IPS-15b (cell line): ENCODE data around the gene GASK1A.

Experiments
- H3K27me3 ChIP-seq: one replicate; pipeline ENCODE4 v1.6.1; 2013; ENCODE audit warnings: low read length; ENCODE audit not compliant: control insufficient read depth, insufficient read depth
- H3K36me3 ChIP-seq: one replicate; pipeline ENCODE4 v1.6.1; 2013; ENCODE audit warnings: low read length; ENCODE audit not compliant: control insufficient read depth, insufficient read depth
- H3K4me1 ChIP-seq: one replicate; pipeline ENCODE4 v1.6.1; 2013; ENCODE audit warnings: mild to moderate bottlenecking, low read length; ENCODE audit not compliant: control insufficient read depth, insufficient read depth
- H3K4me3 ChIP-seq: one replicate; pipeline ENCODE4 v1.5.1; 2013; ENCODE audit warnings: low read depth, low read length
- H3K9ac ChIP-seq: one replicate; pipeline ENCODE4 v1.6.1; 2013; ENCODE audit warnings: low read depth, mild to moderate bottlenecking, low read length
- H3K9me3 ChIP-seq: one replicate; pipeline ENCODE4 v1.6.1; 2013; ENCODE audit warnings: mild to moderate bottlenecking, low read length; ENCODE audit not compliant: control insufficient read depth, insufficient read depth

The GASK1A gene

DNA sequence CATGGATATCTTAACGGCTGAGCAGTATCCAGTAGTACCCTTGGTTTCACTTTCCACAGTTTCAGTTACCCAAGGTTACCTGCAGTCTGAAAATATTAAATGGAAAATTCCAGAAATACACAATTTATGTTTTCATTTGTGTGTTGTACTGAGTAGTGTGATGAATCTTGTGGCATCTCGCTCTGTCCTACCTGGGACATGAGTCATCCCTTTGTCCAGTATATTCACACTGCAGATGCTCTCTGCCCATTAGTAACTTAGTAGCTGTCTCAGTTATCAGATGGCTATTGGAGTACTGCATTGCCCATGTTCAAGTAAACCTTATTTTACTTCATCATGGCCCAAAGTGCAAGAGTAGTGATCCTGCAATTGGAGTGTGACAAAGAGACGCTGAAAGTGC is 26.1 kb downstream of the GASK1A start:
- Histone ChIP-seq H3K4me3 (no peak overlapping the region), H3K9ac (no peak overlapping the region), H3K9me3 (no peaks in the 10 kb centered on the region)

DNA sequence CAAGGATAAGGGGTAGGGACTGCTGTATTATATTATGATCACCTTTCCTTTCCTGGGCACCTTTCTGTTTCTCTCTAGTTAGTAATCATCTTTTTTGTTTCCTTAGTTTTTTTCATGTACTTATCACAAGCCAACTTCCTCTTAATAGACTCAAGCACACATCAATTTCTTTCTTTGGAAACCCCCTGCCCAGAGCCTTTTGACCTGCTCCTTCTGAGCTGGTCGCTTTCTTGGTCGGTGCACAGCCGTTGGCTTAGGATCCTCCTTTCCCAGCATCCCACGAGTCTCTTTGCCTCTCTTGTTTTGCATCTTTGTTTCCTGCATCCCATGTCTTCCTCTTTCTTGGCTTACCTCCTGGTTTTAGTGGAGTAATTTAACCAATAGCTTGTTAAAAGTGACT is 26.9 kb downstream of the GASK1A start:
- H3K9me3 ChIP-seq, result no peaks in the 10 kb centered on the region
- H3K9ac ChIP-seq, result no peak overlapping the region
- H3K4me3 ChIP-seq, result no peak overlapping the region
- no peaks in the 10 kb centered on the region for H3K27me3 ChIP-seq
- H3K4me1 ChIP-seq, result no peaks in the 10 kb centered on the region
- no peaks in the 10 kb centered on the region for H3K36me3 ChIP-seq

More for the DNA sequence above, 26.1 kb downstream of the GASK1A start:
- Histone ChIP-seq H3K4me1 (no peaks in the 10 kb centered on the region), H3K36me3 (no peaks in the 10 kb centered on the region), H3K27me3 (no peaks in the 10 kb centered on the region)

DNA sequence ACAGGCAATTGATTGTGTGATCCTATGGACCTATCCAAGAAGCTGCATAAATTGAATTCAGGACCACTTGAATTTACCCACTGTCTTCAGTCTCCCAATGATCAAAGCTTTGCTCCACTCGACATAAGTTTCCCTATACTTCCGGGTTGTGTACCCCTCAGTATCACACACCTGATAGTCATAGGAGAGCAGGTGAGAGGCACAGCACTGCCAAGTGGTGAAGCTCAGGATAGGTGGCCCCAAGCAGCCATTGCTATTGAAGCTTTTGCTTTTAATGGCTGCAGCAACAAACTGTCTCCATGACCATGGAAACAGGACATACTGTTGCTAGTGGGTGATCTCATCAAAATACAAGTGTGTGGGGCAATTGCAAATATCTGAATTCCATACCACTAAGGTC is 27.7 kb downstream of the GASK1A start:
- H3K27me3 ChIP-seq, result no peaks in the 10 kb centered on the region
- H3K9ac ChIP-seq, result no peak overlapping the region
- no peak overlapping the region for H3K4me3 ChIP-seq
- H3K9me3 ChIP-seq, result no peaks in the 10 kb centered on the region
- H3K4me1 ChIP-seq, result no peaks in the 10 kb centered on the region
- H3K36me3 ChIP-seq, result no peaks in the 10 kb centered on the region

DNA sequence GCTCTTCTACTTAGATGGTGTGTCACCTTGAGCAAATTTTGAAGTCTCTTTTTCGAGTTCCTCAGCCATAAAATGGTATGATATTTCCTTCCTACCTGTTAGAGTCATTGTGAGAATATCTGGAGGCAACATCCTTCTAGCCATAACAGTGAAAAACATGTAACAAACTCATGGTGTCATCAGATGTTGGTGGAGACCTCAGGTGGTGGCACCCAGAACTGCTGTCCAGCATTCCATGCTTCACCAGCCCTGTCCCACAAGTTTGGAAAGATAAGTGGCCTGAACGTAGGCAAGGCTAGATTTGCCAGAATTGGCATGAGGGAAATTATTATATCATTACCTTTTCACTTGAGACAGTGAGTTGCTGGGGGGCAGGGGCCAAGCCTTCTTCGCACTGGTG is 30.4 kb downstream of the GASK1A start:
- Histone ChIP-seq H3K36me3 (no peaks in the 10 kb centered on the region), H3K4me1 (no peaks in the 10 kb centered on the region), H3K27me3 (no peaks in the 10 kb centered on the region), H3K9ac (no peak overlapping the region), H3K9me3 (no peaks in the 10 kb centered on the region), H3K4me3 (no peak overlapping the region)

DNA sequence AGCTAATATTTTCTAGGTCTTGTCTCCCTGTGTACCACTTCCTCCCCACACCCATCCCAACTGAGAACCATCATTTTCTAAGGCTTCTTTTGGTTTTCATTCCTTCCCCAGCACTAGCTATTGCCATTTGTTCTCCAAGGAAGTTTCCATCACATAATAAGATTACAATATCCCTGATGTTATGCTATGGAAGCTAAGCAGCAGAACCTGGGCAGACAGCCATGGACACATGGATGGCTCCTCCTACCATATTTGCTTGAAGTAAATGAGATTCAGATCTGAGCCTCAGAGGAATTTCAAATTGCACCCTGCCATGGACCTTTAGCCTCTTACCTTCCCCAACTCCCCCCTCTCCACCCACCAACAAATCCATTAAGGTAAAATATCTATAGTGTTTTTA is 31.5 kb downstream of the GASK1A start:
- no peaks in the 10 kb centered on the region for H3K9me3 ChIP-seq
- no peak overlapping the region for H3K9ac ChIP-seq
- no peaks in the 10 kb centered on the region for H3K27me3 ChIP-seq
- H3K36me3 ChIP-seq, result no peaks in the 10 kb centered on the region
- H3K4me1 ChIP-seq, result no peaks in the 10 kb centered on the region
- H3K4me3 ChIP-seq, result no peak overlapping the region

DNA sequence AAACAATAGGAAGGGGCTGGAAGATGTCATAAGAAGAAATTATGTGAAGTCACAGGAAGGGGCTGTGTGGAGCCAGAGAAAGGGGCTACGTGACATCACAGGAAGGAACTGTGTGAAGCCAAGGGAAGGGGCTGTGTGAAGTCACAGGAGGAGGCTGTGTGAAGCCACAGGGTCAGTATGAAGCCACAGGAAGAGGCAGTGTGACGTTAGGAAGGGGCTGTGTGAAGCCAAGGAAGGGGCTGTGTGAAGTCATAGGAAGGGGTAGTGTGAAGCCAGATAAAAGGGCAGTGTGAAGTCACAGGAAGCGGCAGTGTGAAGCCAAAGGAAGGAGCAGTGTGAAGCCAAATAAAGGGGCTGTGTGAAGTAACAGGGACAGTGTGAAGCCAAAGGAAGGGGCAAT is 32.5 kb downstream of the GASK1A start:
- Histone ChIP-seq H3K4me3 (no peak overlapping the region), H3K9me3 (no peaks in the 10 kb centered on the region), H3K27me3 (no peaks in the 10 kb centered on the region), H3K36me3 (no peaks in the 10 kb centered on the region), H3K9ac (no peak overlapping the region), H3K4me1 (no peaks in the 10 kb centered on the region)

DNA sequence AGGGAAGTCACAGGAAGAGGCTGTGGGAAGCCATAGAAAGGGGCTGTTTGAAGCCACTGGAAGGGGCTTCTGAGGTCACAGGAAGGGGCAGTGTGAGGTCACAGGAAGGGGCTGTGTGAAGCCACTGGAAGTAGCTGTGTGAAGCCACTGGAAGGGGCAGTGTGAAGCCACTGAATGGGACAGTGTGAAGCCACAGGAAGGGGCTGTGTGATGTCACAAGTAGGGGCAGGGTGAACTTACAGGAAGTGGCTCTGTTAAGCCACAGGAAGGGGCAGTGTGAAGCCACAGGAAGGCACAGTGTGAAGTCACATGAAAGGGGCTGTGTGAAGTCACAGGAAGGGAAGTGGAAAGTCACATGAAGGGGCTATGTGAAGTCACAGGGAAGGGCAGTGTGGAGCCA is 33.1 kb downstream of the GASK1A start:
- H3K4me3 ChIP-seq, result no peak overlapping the region
- H3K9me3 ChIP-seq, result no peaks in the 10 kb centered on the region
- H3K9ac ChIP-seq, result no peak overlapping the region
- no peaks in the 10 kb centered on the region for H3K27me3 ChIP-seq
- H3K36me3 ChIP-seq, result no peaks in the 10 kb centered on the region
- H3K4me1 ChIP-seq, result no peaks in the 10 kb centered on the region

DNA sequence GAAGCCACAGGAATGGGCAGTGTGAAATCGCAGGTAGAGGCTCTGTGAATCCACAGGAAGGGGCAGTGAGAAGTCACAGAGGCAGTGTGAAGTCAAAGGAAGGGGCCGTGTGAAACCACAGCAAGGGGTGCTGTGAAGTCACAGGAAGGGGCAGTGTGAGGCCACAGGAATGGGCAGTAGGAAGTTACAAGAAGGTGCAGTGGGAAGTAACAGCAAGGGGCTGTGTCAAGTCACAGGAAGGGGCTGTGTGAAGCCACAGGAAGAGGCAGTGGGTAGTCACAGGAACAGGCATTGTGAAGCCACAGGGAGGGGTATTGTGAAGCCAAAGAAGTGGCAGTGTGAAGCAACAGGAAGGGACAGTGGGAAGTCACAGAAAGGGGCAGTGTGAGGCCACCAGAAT is 34.1 kb downstream of the GASK1A start:
- H3K9ac ChIP-seq, result no peak overlapping the region
- H3K4me3 ChIP-seq, result no peak overlapping the region
- no peaks in the 10 kb centered on the region for H3K27me3 ChIP-seq
- H3K4me1 ChIP-seq, result no peaks in the 10 kb centered on the region
- H3K9me3 ChIP-seq, result no peaks in the 10 kb centered on the region
- H3K36me3 ChIP-seq, result no peaks in the 10 kb centered on the region

DNA sequence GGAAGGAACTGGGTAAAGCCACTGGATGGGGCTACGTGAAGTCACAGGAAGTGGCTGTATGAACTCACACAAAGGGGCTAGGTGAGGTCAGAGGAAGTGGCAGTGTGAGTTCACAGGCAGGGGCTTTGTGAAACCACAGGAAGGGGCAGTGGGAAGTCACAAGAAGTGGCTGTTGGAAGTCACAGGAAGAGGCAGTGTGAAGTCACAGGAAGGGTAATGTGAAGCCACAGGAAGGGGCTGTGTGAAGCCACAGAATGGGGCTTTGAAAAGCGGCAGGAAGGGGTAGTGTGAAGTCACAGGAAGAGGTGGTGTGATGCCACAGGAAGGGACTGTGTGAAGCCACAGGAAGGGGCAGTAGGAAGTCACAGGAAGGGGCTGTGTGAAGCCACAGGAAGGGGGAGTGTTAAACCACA is 34.6 kb downstream of the GASK1A start:
- Histone ChIP-seq H3K9ac (no peak overlapping the region), H3K9me3 (no peaks in the 10 kb centered on the region), H3K36me3 (no peaks in the 10 kb centered on the region), H3K4me1 (no peaks in the 10 kb centered on the region), H3K4me3 (no peak overlapping the region), H3K27me3 (no peaks in the 10 kb centered on the region)

DNA sequence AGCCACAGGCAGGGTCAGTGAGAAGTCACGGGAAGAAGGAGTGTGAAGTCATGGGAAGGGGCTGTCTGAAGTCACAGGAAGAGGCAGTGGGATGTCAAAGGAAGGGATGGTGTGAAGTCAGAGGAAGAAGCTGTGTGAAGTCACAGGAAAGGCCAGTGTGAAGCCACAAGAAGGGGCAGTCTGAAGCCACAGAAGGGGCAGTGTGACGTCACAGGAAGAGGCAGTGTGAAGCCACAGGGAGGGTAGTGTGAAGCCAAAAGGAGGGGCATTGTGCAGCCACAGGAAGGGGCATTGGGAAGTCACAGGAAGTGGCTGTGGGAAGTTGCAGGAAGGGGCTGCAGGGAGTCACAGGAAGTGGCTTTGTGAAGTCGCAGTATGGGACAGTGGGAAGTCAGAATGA is 35.1 kb downstream of the GASK1A start:
- H3K9ac ChIP-seq, result no peak overlapping the region
- no peaks in the 10 kb centered on the region for H3K27me3 ChIP-seq
- H3K9me3 ChIP-seq, result no peaks in the 10 kb centered on the region
- H3K4me3 ChIP-seq, result no peak overlapping the region
- no peaks in the 10 kb centered on the region for H3K36me3 ChIP-seq
- H3K4me1 ChIP-seq, result no peaks in the 10 kb centered on the region

DNA sequence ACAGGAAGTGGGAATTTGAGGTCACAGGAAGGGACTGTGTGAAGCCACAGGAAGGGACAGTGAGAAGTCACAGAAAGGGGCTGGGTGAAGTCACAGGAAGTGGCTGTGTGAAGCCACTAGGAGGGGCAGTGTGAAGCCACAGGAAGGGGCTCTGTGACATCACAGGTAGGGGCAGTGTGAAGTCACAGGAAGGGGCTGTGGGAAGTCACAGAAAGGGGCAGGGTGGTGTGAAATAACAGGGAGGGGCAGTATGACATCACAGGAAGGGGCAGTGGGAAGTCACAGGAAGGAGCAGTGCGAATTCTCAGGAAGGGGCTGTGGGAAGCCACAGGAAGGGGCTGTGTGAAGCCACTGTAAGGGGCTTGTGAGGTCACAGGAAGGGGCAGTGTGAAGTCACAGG is 35.8 kb downstream of the GASK1A start:
- H3K36me3 ChIP-seq, result no peaks in the 10 kb centered on the region
- H3K9ac ChIP-seq, result no peak overlapping the region
- no peaks in the 10 kb centered on the region for H3K9me3 ChIP-seq
- H3K27me3 ChIP-seq, result no peaks in the 10 kb centered on the region
- H3K4me1 ChIP-seq, result no peaks in the 10 kb centered on the region
- H3K4me3 ChIP-seq, result no peak overlapping the region

DNA sequence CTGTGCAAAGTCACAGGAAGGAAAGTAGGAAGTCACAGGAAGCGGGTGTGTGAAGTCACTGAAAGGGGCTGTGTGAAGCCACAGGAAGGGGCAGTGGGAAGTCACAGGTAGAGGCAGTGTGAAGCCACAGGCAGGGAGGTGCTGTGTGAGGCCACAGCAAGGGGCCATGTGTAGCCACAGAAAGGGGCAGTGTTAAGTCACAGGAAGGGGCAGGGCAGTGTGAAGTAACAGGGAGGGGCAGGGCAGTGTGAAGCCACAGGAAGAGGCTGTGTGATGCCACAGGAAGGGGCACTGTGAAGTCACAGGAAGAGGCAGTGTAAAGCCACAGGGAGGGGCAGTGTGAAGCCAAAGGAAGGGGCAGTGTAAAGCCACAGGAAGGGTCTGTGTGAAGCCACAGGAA is 36.5 kb downstream of the GASK1A start:
- Histone ChIP-seq H3K9me3 (no peaks in the 10 kb centered on the region), H3K27me3 (no peaks in the 10 kb centered on the region), H3K4me3 (no peak overlapping the region), H3K4me1 (no peaks in the 10 kb centered on the region), H3K9ac (no peak overlapping the region), H3K36me3 (no peaks in the 10 kb centered on the region)
